HG02938 (cell line): ENCODE measurements around the gene COX7C.
"Not testable (repeated sequence)": the region's sequence is repeated elsewhere in the genome, so short reads cannot be mapped to it uniquely, and the experiment has no call there.

Experiments
- ATAC-seq: cut with Tn5 transposase; IDR thresholded peaks from one replicate; pipeline ENCODE4 v1.9.1; 2021; ENCODE audit warnings: mild to moderate bottlenecking, moderate library complexity; ENCODE audit not compliant: unreplicated experiment

Gene COX7C

GRCh38 chr5:86660771-86661170, 43.0 kb downstream of the COX7C start:
- ATAC-seq: not testable (repeated sequence)

GRCh38 chr5:86664173-86664572, 46.4 kb downstream of the COX7C start:
- ATAC-seq: no peak

- peak; percentile 66 for ATAC-seq
Observed at GRCh38 chr5:86665984-86666760, 48.4 kb downstream of the COX7C start.

GRCh38 chr5:86666981-86667380, 49.2 kb downstream of the COX7C start:
- no peak for ATAC-seq
